ENCODE results near the gene ATP13A1. TPM values are rescaled to one million over a fixed set of nuclear protein-coding genes. Genes with fewer than 3 reads are reported as not detected.
"Not testable (repeated sequence)": the region's sequence is repeated elsewhere in the genome, so short reads cannot be mapped to it uniquely, and the experiment has no call there.

ATP13A1 gene
- polyA plus RNA-seq, 3 donors: 47.5 to 68.2 (median 51.9) TPM

GRCh38 chr19:19672816-19673215 lies 9.3 kb upstream of the ATP13A1 start:
- DNase-seq (ENCODE audit: extremely low read depth in 1 of 11, low read depth in 9 of 11, low spot score in 4 of 11): no peak

GRCh38 chr19:19670070-19670551 lies 6.6 kb upstream of the ATP13A1 start:
- DNase-seq (ENCODE audit: extremely low read depth in 1 of 11, low read depth in 9 of 11, low spot score in 4 of 11): no peak

- peak; percentile 75 to 93 (median 88) for DNase-seq (ENCODE audit: extremely low read depth in 1 of 11, low read depth in 9 of 11, low spot score in 4 of 11)
Measured at GRCh38 chr19:19668230-19669012, 4.9 kb upstream of the ATP13A1 start, which contains the start of gene ZNF101. TSS of gene ZNF101 (plus strand) at chr19:19668839. CDS start at chr19:19668964, 125 bp downstream.

DNA sequence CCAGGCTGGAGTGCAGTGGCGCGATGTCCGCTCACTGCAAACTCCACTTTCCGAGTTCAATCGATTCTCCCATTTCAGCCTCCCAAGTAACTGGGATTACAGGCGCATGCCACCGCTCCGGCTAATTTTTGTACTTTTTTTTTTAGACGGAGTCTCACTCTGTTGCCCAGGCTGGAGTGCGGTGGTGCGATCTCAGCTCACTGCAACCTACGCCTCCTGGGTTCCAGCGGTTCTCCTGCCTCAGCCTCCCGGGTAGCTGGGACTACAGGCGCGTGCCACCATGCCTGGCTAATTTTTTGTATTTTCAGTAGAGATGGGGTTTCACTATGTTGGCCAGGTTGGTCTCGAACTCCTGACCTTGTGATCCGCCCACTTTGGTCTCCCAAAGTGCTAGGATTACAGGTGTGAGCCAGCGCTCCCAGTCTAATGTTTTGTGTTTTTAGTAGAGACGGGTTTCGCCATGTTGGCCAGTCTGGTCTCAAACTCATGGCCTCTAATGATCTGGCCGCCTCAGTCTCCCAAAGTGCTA lies 2.0 kb upstream of the ATP13A1 start:
- not testable (repeated sequence) for DNase-seq (ENCODE audit: extremely low read depth in 1 of 11, low read depth in 9 of 11, low spot score in 4 of 11)

DNA sequence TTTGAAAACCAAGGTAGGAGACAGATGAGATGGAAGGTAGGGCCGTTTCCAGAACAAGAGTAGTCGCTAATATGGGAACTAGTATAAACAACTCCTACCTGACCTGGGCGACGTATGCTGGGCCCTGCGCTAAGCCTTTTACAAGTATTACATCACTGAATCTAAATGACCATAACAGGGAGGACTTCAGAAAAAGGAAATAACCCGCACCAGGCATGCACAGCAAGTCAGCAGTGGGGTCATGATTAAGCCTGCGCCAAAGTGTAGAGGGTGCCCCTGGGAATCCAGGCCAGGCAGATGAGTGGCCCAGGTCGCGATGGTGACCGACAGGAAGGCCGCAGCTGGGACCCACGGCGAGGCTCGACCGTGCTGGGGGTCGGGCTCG lies 613 bp downstream of the ATP13A1 start:
- no peak for DNase-seq (ENCODE audit: extremely low read depth in 1 of 11, low read depth in 9 of 11, low spot score in 4 of 11)

DNA sequence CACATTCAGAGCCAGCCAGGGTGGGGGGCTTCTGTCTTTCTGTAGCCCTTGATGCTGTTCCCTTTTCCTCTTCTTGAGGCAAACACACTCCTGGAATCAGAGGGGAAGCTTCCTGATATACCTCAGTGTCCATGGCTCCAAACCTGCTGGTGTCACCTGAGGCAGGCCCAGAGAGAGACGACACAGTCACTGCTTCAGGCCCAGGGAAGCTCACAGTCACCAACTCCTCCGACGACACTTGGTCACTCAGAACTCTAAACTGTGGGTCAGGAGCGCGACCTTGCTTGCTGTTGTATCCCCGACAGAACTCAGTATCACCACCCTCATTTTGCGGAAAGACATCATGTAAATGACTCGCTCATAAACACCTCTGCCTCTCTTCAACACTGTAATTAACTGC lies 1.1 kb downstream of the ATP13A1 start:
- no peak for DNase-seq (ENCODE audit: extremely low read depth in 1 of 11, low read depth in 9 of 11, low spot score in 4 of 11)

- no peak for DNase-seq (ENCODE audit: extremely low read depth in 1 of 11, low read depth in 9 of 11, low spot score in 4 of 11)
Measured at GRCh38 chr19:19661675-19662251, 1.7 kb downstream of the ATP13A1 start.

- no peak for DNase-seq (ENCODE audit: extremely low read depth in 1 of 11, low read depth in 9 of 11, low spot score in 4 of 11)
Measured at GRCh38 chr19:19661141-19661674, 2.3 kb downstream of the ATP13A1 start.

DNA sequence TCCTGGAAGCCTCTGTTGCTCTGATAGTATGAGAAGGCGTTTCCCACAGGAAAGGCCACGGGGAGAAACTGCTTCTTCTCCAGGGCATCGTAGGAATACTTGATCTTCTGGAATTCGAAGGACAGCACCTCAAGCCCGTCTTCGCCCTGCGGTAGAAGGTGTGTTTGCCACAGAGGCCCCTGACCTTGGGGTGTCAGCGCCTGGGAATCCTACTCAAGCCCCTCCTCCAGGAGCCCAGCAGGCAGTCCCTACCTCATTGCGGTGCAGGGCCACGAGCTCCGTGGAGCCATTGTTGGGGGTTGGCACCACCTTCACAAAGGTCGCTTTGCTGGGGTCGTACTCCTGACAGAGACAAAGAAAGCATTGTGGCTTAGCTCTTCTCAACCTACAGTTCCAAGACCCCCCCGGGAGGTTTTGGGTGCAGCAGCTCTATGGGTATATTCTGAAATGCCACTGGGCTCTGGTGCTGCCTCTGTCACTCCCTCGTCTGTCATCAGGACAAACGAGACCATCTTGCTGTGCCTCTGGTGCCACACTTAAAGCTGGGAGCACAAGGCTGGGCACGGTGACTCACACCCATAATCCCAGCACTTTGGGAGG lies 3.7 kb downstream of the ATP13A1 start:
- no peak for DNase-seq (ENCODE audit: extremely low read depth in 1 of 11, low read depth in 9 of 11, low spot score in 4 of 11)

- DNase-seq (ENCODE audit: extremely low read depth in 1 of 11, low read depth in 9 of 11, low spot score in 4 of 11): no peak
Measured at GRCh38 chr19:19657397-19657783, 6.1 kb downstream of the ATP13A1 start.

- no peak for DNase-seq (ENCODE audit: extremely low read depth in 1 of 11, low read depth in 9 of 11, low spot score in 4 of 11)
Measured at GRCh38 chr19:19656451-19657396, 6.8 kb downstream of the ATP13A1 start.

- DNase-seq (ENCODE audit: extremely low read depth in 1 of 11, low read depth in 9 of 11, low spot score in 4 of 11): no peak
Measured at GRCh38 chr19:19655641-19656343, 7.7 kb downstream of the ATP13A1 start.

GRCh38 chr19:19655051-19655594 lies 8.4 kb downstream of the ATP13A1 start:
- no peak for DNase-seq (ENCODE audit: extremely low read depth in 1 of 11, low read depth in 9 of 11, low spot score in 4 of 11)

DNA sequence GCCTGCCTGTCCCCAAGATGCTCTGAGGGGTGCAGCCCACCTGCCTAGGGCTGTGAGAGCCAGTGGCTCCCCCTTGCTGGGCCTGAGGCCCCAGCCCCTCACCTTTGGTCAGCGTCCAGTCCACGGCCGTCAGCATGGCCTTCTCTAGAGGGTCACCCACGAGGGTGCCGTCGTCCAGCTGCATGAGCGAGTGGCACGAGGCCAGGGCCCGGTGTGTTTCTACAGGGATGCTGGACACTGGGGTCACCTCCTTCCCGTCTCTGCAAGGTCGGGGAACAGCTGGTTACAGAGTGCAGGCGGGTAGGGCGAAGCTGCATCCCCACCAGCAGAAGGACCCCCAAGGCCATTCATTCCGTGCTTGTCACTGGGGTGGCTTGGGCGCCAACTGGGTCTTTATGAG lies 9.0 kb downstream of the ATP13A1 start:
- no peak for DNase-seq (ENCODE audit: extremely low read depth in 1 of 11, low read depth in 9 of 11, low spot score in 4 of 11)

DNA sequence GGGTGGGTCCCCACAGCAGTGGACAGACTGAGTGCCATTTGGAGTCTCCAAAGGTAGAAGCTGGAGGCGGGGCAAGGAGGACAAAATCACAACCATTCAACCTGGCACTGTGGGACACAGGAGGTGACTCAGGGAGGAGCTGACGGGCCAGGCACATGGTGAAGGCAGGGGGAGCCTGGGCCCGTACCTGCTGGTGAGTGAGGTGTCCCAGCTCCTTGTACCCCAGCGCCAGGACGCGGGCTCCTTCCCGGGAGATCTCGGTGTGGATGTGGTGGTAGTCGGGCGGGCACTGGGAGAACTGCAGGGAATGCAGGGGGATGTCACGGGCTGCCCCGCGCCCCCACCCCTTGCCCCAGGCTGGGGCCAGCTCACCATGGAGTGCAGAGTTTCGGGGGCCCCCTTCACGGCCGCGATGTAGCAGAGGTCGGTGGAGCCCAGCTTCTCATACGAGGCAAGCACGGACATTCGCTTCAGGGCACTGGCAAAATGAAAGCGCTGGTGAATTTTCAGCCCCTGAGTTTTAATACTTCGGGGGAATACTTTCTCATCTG lies 9.8 kb downstream of the ATP13A1 start:
- DNase-seq (ENCODE audit: extremely low read depth in 1 of 11, low read depth in 9 of 11, low spot score in 4 of 11): no peak

DNA sequence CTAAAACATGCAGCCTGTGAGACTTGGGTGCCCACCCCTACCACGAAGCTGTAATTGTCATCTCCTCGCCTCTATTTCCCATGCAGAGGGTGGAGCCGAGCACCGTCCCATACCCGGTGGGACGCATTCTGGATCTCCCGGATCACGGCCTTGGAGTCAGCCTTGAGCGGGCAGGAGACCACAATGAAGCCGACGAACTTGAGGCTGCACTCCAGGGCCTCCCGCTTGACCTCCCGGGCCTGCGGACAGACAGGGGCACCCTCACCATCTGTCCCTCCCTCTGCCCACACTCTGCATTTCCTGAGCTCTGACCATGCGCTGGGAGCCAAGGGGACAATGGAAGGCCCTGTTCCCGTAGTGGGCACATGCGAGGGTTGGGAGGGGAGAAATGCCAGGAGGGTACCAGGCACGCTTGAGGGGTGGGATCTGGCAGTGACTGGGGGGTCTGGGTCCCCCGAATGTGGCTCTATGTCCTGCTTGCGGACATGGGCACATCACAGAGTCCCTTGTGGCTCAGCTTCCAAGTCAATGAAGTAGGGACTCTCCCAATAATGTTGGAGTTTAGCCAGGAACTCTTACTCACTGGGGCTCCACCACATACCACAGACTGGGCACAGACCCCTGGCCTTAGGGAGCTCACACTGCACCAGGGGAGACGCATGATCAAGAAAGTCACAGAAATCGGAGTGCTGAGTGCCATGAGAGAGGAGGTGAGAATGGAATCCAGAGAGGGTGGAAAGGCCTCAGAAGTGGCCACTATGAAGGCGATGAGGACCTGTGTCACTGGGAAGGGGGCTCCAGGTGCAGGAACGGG lies 10.8 kb downstream of the ATP13A1 start:
- no peak for DNase-seq (ENCODE audit: extremely low read depth in 1 of 11, low read depth in 9 of 11, low spot score in 4 of 11)

GRCh38 chr19:19651076-19651475 lies 12.4 kb downstream of the ATP13A1 start:
- DNase-seq (ENCODE audit: extremely low read depth in 1 of 11, low read depth in 9 of 11, low spot score in 4 of 11): no peak

Data from renal cortex interstitium (tissue), 11 donors.